Spleen (tissue), 11 donors: ENCODE results near the gene ZNF335. TPM values are rescaled to one million over a fixed set of nuclear protein-coding genes. Genes with fewer than 3 reads are reported as not detected.

ENCODE experiments used
- DNase-seq: peaks from one replicate; pipeline ENCODE4 v3.0.0-alpha.2; 2020
- H3K27ac ChIP-seq, 8 donors: fragments of 200-600 bp; sonication (generic) in 7 of 8; 1 replicate in 4 of 8; 2 replicates in 4 of 8; pipeline versions ENCODE4 v1.5.0 to v1.8.0; 2016 to 2021; ENCODE audit warnings: inconsistent platforms in 4 of 8, mild to moderate bottlenecking in 4 of 8, moderate library complexity in 1 of 8
- H3K27me3 ChIP-seq, 7 donors: fragments of 200-600 bp; sonication (generic) in 6 of 7; replicated peaks in 1 of 7; 1 replicate in 4 of 7; 2 replicates in 3 of 7; pipeline versions ENCODE4 v1.5.0 to v1.8.0; 2016 to 2021; ENCODE audit warnings: inconsistent platforms in 3 of 7, mild to moderate bottlenecking in 1 of 7
- H3K36me3 ChIP-seq, 6 donors: fragments of 200-600 bp; sonication (generic) in 5 of 6; 1 replicate in 4 of 6; 2 replicates in 2 of 6; pipeline versions ENCODE4 v1.5.0 to v1.8.0; 2016 to 2021; ENCODE audit warnings: inconsistent platforms in 2 of 6
- H3K4me1 ChIP-seq, 6 donors: fragments of 200-600 bp; sonication (generic) in 5 of 6; 1 replicate in 3 of 6; 2 replicates in 3 of 6; pipeline versions ENCODE4 v1.5.0 to v1.8.0; 2016 to 2021; ENCODE audit warnings: inconsistent platforms in 3 of 6
- H3K4me3 ChIP-seq, 8 donors: fragments of 200-600 bp; sonication (generic) in 7 of 8; 1 replicate in 4 of 8; 2 replicates in 4 of 8; pipeline versions ENCODE4 v1.5.0 to v1.8.0; 2016 to 2021; ENCODE audit warnings: inconsistent platforms in 4 of 8, mild to moderate bottlenecking in 4 of 8, moderate library complexity in 2 of 8
- H3K9me3 ChIP-seq, 8 donors: fragments of 200-600 bp; sonication (generic) in 7 of 8; 1 replicate in 4 of 8; 2 replicates in 4 of 8; pipeline versions ENCODE4 v1.5.0 to v1.8.0; 2016 to 2021; ENCODE audit warnings: inconsistent platforms in 4 of 8
- CTCF ChIP-seq, 11 experiments: fragments of 200-600 bp in 7 of 11; fragments of 450-650 bp in 4 of 11; sonication (generic) in 4 of 11; IDR thresholded peaks in 8 of 11; conservative IDR thresholded peaks in 3 of 11; 1 replicate in 7 of 11; 2 replicates in 4 of 11; pipeline versions ENCODE4 v1.4.0 to v1.8.0; 2016 to 2021; ENCODE audit warnings: antibody characterized with exemption in 11 of 11, inconsistent platforms in 4 of 11, mild to moderate bottlenecking in 1 of 11
- POLR2A ChIP-seq, 3 donors: fragments of 450-650 bp; IDR thresholded peaks; one replicate each; pipeline ENCODE4 v1.5.1; 2017; ENCODE audit warnings: antibody characterized with exemption in 3 of 3, mild to moderate bottlenecking in 1 of 3
- POLR2AphosphoS5 ChIP-seq, 3 donors: sonication (generic); formaldehyde crosslinking; IDR thresholded peaks; one replicate each; pipeline ENCODE4 v1.5.1; 2017; ENCODE audit warnings: antibody characterized with exemption in 3 of 3
- WGBS, 5 donors: extraction: QIAGEN DNeasy Blood & Tissue Kit in 3 of 5; methylation state at CpG; one replicate each; pipeline versions ENCODE4 v1.1.5 to v1.1.7; 2013 to 2018; 5-methylcytosine and 5-hydroxymethylcytosine counted together
- intact Hi-C: fragments of 100-400 bp; cut with DNase I; formaldehyde crosslinking; loops from one replicate; pipeline ENCODE4 v1.15.0; 2023; ENCODE audit warnings: low total_unique reads
- polyA plus RNA-seq, 3 donors: library from polyadenylated mRNA; stranded (reverse); fragments of 200-250 nt; gene quantifications; one replicate each; pipeline ENCODE4 v1.2.1, GENCODE V29; 2013
- total RNA-seq, 7 donors: library from RNA; depleted of rRNA in 3 of 7; stranded (reverse); fragments of >200 nt in 3 of 7; fragmentation: NEBNext Ultra II Directional in 4 of 7; extraction: Animal tissue kit (Norgen Biotek cat#: 25700) in 4 of 7; gene quantifications; one replicate each; pipeline versions ENCODE4 v1.1.0 to v1.2.1, GENCODE V29; 2016 to 2021
- donor health status: healthy with polysubstance abuse.
- donor health status: DM: no; HTN: no; CAD: no; lungs with moderate emphysema.
- donor health status: DM: no; HTN: no; CAD: no.
- donor health status: Bipolar disorder and iron deficiency.
- donor health status: healthy.
- donor health status: DM: no; HTN: no; CAD: no.
- donor health status: DM: yes; HTN: yes; CAD: no.

The ZNF335 gene
- total and polyA plus RNA-seq, 10 donors, result 8.2 to 46.3 (median 32.5) TPM

GRCh38 chr20:45962031-45962755 is 9.8 kb downstream of the ZNF335 start:
- DNase-seq, result peak; percentile 67
- no peaks in the 10 kb centered on the region for H3K27me3 ChIP-seq
- H3K36me3 ChIP-seq, result peaks cover 21 to 100% (median 100%) of the 10 kb centered on the region in 6 donors
- peaks cover 0 to 5% (median 0%) of the 10 kb centered on the region in 6 donors for H3K4me1 ChIP-seq
- peak in 2 of 3 donors; percentile 7 to 52 for TF ChIP-seq POLR2AphosphoS5 (IDR thresholded peaks at IDR 0.05)
- no peak for TF ChIP-seq CTCF (IDR thresholded peaks at IDR 0.05 in 8 of 11, conservative IDR thresholded peaks at IDR 0.05 in 3 of 11)
- 93 to 96% (median 96%) methylated on average over 18 to 26 of the region's 26 CpGs for WGBS, 5 donors
- no peak overlapping the region for H3K27ac ChIP-seq
- intact Hi-C loops, result loop anchor here (10.0 kb wide), 1 partner anchor 147 kb away; the partner anchor contains the start of gene UBE2C
- H3K4me3 ChIP-seq, result no peak overlapping the region
- H3K9me3 ChIP-seq, result peaks cover 0 to 7% (median 0%) of the 10 kb centered on the region in 8 donors

GRCh38 chr20:45959956-45960630 is 11.9 kb downstream of the ZNF335 start:
- no peak overlapping the region for H3K27ac ChIP-seq
- intact Hi-C loops, result loop anchor here (10.0 kb wide), 1 partner anchor 145 kb away; the partner anchor contains the start of gene UBE2C
- WGBS, 5 donors, result 90 to 96% (median 95%) methylated on average over 13 to 14 of the region's 14 CpGs
- H3K36me3 ChIP-seq, result peaks cover 21 to 100% (median 95%) of the 10 kb centered on the region in 6 donors
- TF ChIP-seq CTCF (IDR thresholded peaks at IDR 0.05 in 8 of 11, conservative IDR thresholded peaks at IDR 0.05 in 3 of 11) (no peak), POLR2A (IDR thresholded peaks at IDR 0.05) (no peak), POLR2AphosphoS5 (IDR thresholded peaks at IDR 0.05) (no peak)
- no peak overlapping the region for H3K4me3 ChIP-seq
- H3K4me1 ChIP-seq, result peaks cover 0 to 5% (median 0%) of the 10 kb centered on the region in 6 donors
- peak; percentile 31 for DNase-seq
- H3K9me3 ChIP-seq, result peaks cover 0 to 7% (median 0%) of the 10 kb centered on the region in 8 donors
- H3K27me3 ChIP-seq, result no peaks in the 10 kb centered on the region

DNA sequence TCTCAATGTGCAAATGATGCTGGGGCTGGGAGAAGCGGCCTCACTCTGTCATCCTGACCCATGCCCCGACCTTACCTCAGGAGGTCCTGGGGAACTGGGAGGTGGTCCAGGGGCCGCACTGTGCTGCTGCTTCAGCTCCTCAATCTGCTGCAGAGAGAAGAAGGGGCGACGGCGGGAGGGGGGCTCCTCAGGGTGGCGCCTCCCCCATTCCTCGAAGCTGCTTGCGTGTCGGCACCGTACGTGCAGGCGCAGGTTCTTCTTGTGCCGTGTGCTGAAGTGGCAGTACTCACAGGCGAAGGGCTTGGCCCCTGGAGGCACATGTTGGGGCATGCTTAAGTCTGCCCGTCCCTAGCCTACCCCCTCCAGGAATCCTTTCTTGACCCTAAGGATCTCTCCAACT is 12.9 kb downstream of the ZNF335 start:
- H3K4me1 ChIP-seq, result peaks cover 0 to 5% (median 0%) of the 10 kb centered on the region in 6 donors
- H3K27me3 ChIP-seq, result no peaks in the 10 kb centered on the region
- H3K36me3 ChIP-seq, result peaks cover 21 to 97% (median 85%) of the 10 kb centered on the region in 6 donors
- intact Hi-C loops, result no loop called here
- no peak overlapping the region for H3K27ac ChIP-seq
- no peak overlapping the region for H3K4me3 ChIP-seq
- WGBS, 5 donors, result 92 to 96% (median 93%) methylated on average over 7 to 16 of the region's 16 CpGs
- DNase-seq, result peak; percentile 64
- peak in 2 of 3 donors; percentile 11 to 39 for TF ChIP-seq POLR2AphosphoS5 (IDR thresholded peaks at IDR 0.05)
- no peak for TF ChIP-seq CTCF (IDR thresholded peaks at IDR 0.05 in 8 of 11, conservative IDR thresholded peaks at IDR 0.05 in 3 of 11)
- peaks cover 0 to 7% (median 0%) of the 10 kb centered on the region in 8 donors for H3K9me3 ChIP-seq

GRCh38 chr20:45958593-45958992 is 13.4 kb downstream of the ZNF335 start:
- no peaks in the 10 kb centered on the region for H3K27me3 ChIP-seq
- peaks cover 0 to 5% (median 0%) of the 10 kb centered on the region in 6 donors for H3K4me1 ChIP-seq
- DNase-seq, result peak; percentile 8
- no peak overlapping the region for H3K27ac ChIP-seq
- WGBS, 5 donors, result 93 to 98% (median 97%) methylated on average over 4 of the region's 4 CpGs
- H3K9me3 ChIP-seq, result peaks cover 0 to 7% (median 0%) of the 10 kb centered on the region in 8 donors
- peaks cover 21 to 97% (median 82%) of the 10 kb centered on the region in 6 donors for H3K36me3 ChIP-seq
- H3K4me3 ChIP-seq, result no peak overlapping the region
- no peak for TF ChIP-seq POLR2A (IDR thresholded peaks at IDR 0.05)
- no peak for TF ChIP-seq POLR2AphosphoS5 (IDR thresholded peaks at IDR 0.05)
- TF ChIP-seq CTCF (IDR thresholded peaks at IDR 0.05 in 8 of 11, conservative IDR thresholded peaks at IDR 0.05 in 3 of 11), result no peak
- intact Hi-C loops, result no loop called here
